Fibroblast of skin of right biceps (primary cell): ENCODE data around the gene UTP4.
"Not testable (repeated sequence)": the region's sequence is repeated elsewhere in the genome, so short reads cannot be mapped to it uniquely, and the experiment has no call there.

Source experiments
- DNase-seq: peaks from one replicate; pipeline ENCODE4 v3.0.0-alpha.2; 2013

UTP4 gene

GRCh38 chr16:69131839-69132423, 518 bp upstream of the UTP4 start:
- peak; percentile 89 for DNase-seq

DNA sequence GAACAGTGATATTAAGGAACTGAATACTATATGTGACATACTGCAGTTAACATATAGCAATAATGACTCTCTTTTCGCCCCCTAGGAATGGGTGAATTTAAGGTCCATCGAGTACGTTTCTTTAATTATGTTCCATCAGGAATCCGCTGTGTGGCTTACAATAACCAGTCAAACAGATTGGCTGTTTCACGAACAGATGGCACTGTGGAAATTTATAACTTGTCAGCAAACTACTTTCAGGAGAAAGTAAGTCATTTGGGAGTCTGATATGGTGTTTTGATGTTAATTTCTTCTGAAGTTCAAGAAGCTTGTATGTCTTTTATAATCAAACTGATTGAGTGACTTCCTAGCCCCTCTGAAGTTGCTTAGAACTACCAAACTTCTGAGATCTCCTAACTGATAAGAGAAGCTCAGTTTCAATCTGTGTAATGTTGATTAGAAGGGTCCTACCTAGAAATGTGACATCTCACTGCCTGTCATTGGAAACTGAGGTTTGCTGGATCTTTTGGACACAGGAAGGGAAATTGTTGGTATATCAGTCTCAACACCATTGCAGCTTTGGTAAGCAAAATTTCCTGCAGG, 1.0 kb downstream of the UTP4 start:
- no peak for DNase-seq

DNA sequence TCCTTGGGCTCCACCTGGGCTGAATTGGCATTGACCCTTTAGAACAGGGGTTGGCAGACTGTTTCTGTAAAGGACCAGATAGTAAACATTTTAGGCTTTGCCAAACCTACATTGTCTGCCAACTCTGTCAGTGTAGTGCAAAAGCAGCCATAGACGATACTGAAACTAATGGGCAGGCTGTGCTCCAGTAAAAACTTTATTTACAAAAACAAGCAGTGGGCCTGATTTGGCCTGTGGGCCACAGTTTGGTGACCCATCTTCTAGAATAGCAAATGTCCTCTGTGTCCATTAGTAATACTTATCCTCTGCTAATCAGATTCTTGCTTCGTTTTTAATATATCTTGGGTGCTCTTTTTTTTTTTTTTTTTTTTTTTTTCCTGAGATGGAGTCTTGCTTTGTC, 6.2 kb downstream of the UTP4 start:
- no peak for DNase-seq

- DNase-seq: not testable (repeated sequence)
These were observed 7.0 kb downstream of the UTP4 start for GRCh38 chr16:69139464-69139863.

- DNase-seq: no peak
These were observed 8.6 kb downstream of the UTP4 start for GRCh38 chr16:69141014-69141413.

GRCh38 chr16:69141936-69142335, 9.5 kb downstream of the UTP4 start:
- DNase-seq: no peak

DNA sequence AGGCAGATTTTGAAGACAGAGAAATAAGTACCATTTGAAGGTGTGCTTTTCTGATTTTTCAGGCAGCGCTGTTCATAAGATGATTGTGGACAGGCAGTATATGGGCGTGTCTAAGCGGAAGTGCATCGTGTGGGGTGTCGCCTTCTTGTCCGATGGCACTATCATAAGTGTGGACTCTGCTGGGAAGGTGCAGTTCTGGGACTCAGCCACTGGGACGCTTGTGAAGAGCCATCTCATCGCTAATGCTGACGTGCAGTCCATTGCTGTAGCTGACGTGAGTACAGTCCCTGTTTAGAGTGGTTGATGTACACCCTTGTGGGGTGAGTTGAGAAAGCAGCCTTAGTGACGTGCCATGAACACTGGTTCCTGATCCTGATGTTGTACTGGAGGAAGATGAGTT, 10.7 kb downstream of the UTP4 start:
- no peak for DNase-seq

DNA sequence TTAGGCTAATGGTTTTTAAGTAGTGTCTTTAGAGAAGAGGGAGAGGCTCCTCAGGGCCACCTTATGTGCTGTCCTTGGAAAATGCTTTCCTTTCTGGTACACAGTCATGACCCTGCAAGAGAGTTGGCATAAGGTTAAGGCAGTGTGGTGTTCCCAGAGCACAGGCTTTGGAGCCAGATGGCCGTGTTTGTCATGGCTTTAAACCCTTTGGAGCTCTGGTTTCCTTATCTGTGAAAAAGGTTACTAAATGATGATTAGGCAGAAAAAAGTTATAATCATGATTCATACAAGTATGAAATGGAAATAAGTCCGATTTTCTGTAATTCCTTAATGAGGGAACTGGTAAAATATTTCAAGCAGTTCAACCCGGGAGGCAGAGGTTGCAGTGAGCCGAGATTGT, 13.2 kb downstream of the UTP4 start:
- DNase-seq: no peak

GRCh38 chr16:69149621-69150020, 17.2 kb downstream of the UTP4 start:
- not testable (repeated sequence) for DNase-seq

- peak; percentile 76 for DNase-seq
These were observed 17.9 kb downstream of the UTP4 start for GRCh38 chr16:69150146-69150865.

GRCh38 chr16:69157196-69157595, 24.7 kb downstream of the UTP4 start:
- no peak for DNase-seq

GRCh38 chr16:69160192-69160591, 27.7 kb downstream of the UTP4 start:
- no peak for DNase-seq

- DNase-seq: no peak
These were observed 33.1 kb downstream of the UTP4 start for GRCh38 chr16:69165584-69165983.

DNA sequence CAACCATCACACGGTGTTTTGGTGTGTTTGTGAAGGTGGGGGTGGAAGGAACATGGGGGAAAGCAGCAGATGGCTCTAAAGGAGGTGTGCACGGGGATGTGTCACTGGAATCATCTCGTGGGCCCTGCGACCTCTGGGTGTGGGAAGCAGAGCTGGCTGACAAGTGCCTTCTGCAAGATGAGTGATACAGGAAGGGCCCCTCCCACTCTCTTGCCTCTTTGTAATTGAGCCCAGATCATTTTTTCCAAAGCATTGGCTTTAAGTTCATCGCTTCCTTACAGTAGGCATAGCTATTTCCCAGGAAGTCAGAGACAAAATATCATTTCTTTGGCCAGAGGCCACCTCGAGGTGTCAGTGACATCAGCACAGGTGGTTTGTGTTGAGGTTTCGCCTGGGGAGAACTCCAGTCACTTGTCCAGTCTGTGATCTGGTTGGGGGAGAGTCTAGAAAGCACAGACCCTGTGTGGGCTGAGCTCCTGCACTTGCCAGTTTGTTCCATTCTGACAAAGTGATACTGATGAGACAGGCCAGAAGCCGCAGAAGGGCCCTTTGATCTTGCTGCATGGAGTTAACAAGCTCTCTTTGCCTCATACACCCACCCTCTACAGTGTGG, 33.9 kb downstream of the UTP4 start:
- DNase-seq: peak; percentile 56

DNA sequence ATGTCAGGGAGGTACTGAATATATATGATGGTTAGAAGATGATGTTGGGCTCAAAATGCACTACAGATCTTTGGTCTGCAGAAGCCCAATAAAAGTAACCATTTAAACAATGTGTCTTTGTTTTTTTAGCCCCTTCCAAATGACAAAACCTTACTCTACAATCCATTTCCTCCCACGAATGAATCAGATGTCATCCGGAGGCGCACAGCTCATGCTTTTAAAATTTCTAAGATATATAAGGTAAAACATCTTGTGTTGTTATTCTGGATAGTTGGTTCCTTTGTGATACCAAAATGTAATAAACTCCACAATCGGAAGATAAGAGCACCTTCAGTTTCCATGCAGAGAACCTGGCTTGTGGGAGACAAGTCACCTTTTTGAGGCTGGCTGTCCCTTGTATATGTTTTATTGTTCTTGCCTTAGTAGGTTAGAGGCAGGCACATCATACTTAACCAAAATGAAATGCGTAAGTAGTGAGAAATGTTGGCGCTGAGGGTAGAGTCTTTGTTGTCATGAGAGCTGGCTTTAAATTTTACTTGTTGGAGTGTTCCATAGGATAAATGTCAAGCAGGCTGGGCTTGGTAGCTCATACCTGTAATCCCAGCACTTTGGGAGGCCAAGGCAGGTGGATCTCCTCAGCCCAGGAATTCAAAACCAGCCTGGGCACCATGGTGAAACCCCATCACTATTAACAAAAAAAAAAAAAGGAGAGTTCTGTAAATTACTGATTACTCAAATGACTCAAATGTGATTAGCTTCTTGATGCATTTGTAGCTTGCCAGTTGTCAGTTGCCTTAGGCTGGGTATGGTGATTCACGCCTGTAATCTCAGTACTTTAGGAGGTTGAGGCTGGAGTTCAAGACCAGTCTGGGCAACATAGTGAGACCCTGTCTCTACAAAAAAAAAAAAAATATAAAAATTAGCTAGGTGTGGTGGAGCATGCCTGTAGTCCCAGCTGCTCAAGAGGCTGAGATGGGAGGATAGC, 34.8 kb downstream of the UTP4 start:
- DNase-seq: peak; percentile 50

DNA sequence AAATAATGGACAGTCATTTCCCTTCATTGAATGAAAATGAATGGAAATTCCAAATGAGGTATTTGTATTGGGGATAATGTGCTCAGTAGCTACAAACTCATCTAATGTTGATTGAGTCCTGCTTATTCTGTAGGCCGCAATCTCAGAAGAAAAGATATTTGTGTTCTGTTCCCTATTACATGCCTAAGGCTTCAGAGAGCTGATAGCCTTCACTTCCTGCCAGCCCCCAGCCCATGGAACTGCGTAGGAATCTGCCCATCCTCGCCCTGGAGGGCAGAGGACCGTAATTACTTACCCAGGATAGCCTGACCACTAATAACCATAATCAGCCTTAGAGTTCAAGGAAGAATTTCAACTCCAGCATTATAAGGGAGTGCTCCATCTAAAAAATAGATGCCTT, 36.6 kb downstream of the UTP4 start:
- no peak for DNase-seq

- DNase-seq: no peak
These were observed 37.3 kb downstream of the UTP4 start for GRCh38 chr16:69169607-69170352.

- peak; percentile 78 for DNase-seq
These were observed 39.1 kb downstream of the UTP4 start for GRCh38 chr16:69171325-69172084.

DNA sequence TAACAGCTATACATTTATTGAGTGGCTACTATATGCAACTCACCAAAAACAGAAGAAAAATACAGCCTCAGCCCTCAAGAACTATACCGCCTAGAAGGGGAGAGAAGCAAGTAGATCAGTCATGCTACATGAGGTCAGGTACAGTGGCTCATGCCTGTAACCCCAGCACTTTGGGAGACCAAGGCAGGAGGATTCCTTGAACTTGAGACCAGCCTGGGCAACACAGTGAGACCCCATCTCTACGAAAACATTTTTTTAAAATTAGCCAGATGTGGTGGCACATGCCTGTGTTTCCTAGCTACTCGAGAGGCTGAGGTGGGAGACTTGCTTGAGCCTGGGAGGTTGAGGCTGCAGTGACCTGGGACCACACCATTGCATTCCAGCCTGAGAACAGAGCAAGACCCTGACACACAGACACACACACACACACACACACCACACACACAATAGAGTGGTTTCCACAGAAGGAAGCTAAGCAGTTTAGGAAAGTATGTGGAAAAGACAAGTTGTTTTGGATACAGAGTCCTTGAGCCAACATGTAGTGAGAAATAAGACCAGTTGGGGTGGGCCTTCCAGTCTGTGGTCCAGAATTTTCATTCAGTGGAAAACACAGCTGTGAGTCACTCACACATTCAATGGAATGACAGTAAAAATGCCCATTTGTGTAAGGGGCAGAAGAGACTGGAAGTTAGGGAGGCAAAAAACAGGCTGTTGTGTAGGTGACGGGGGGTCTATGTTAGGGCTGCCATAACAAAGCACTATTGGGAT, 43.8 kb downstream of the UTP4 start:
- peak; percentile 78 for DNase-seq

- peak; percentile 91 for DNase-seq
These were observed 47.0 kb downstream of the UTP4 start for GRCh38 chr16:69179328-69180010.
